ENCODE data around the gene ADGRL1.

GRCh38 chr19:14237014-14237941 lies 31.3 kb upstream of the ADGRL1 start:
- TF ChIP-seq POLR2A (IDR thresholded peaks at IDR 0.05) (no peak), CTCF (IDR thresholded peaks at IDR 0.05 in 4 of 5, conservative IDR thresholded peaks at IDR 0.05 in 1 of 5) (no peak)
